Measurements from ENCODE around the gene IRF2.
A peak's percentile ranks its signal among the peaks of the same experiment; 100 is the strongest.

IRF2 gene

GRCh38 chr4:184452740-184453139, 21.6 kb downstream of the IRF2 start:
- peaks cover 95% of the 10 kb centered on the region for H3K79me2 ChIP-seq (ENCODE audit: low read length)

GRCh38 chr4:184451726-184452125, 22.6 kb downstream of the IRF2 start:
- Histone ChIP-seq H3K9me2 (replicated peaks; ENCODE audit: insufficient read depth, low read length) (no peaks in the 10 kb centered on the region), H3K36me3 (replicated peaks; ENCODE audit: insufficient read depth, low read length) (peaks cover 14% of the 10 kb centered on the region), H3K9ac (ENCODE audit: low read length) (no peak overlapping the region), H2AFZ (ENCODE audit: low read length) (no peak overlapping the region), H3K79me2 (ENCODE audit: low read length) (peaks cover 98% of the 10 kb centered on the region), H3K27ac (ENCODE audit: low read length) (no peak overlapping the region), H3F3A (ENCODE audit: insufficient read depth, low read length) (peaks cover 53% of the 10 kb centered on the region), H3K27me3 (replicated peaks; ENCODE audit: insufficient read depth, low read length) (no peaks in the 10 kb centered on the region), H3K4me1 (ENCODE audit: low read length) (peaks cover 82% of the 10 kb centered on the region), H4K20me1 (ENCODE audit: insufficient read depth, low read length) (no peaks in the 10 kb centered on the region), H3K9me3 (replicated peaks; ENCODE audit: insufficient read depth, low read length) (no peaks in the 10 kb centered on the region), H3K4me3 (ENCODE audit: low read length) (no peak overlapping the region), H3K4me2 (ENCODE audit: low read depth, low read length) (no peak overlapping the region)
- DNase-seq: no peak
- TF ChIP-seq EZH2phosphoT487 (IDR thresholded peaks at IDR 0.05; ENCODE audit: low read length) (no peak), CTCF (IDR thresholded peaks at IDR 0.05; ENCODE audit: low read length) (no peak), EZH2 (optimal IDR thresholded peaks at IDR 0.05; ENCODE audit: low read depth, low read length) (no peak)

More at GRCh38 chr4:184452740-184453139, 21.6 kb downstream of the IRF2 start:
- peaks cover 9% of the 10 kb centered on the region for H3K36me3 ChIP-seq (replicated peaks; ENCODE audit: insufficient read depth, low read length)
- H3K4me1 ChIP-seq (ENCODE audit: low read length): peaks cover 79% of the 10 kb centered on the region
- peak overlapping the region; percentile 77 for H3K4me2 ChIP-seq (ENCODE audit: low read depth, low read length)
- H4K20me1 ChIP-seq (ENCODE audit: insufficient read depth, low read length): no peaks in the 10 kb centered on the region
- no peaks in the 10 kb centered on the region for H3K27me3 ChIP-seq (replicated peaks; ENCODE audit: insufficient read depth, low read length)
- no peak overlapping the region for H2AFZ ChIP-seq (ENCODE audit: low read length)
- H3F3A ChIP-seq (ENCODE audit: insufficient read depth, low read length): peaks cover 57% of the 10 kb centered on the region
- peak overlapping the region; percentile 92; the same call in 1 of the 2 replicates for H3K27ac ChIP-seq (ENCODE audit: low read length)
- peak overlapping the region; percentile 30; the same call in 1 of the 2 replicates for H3K4me3 ChIP-seq (ENCODE audit: low read length)
- H3K9me2 ChIP-seq (replicated peaks; ENCODE audit: insufficient read depth, low read length): no peaks in the 10 kb centered on the region
- H3K9me3 ChIP-seq (replicated peaks; ENCODE audit: insufficient read depth, low read length): no peaks in the 10 kb centered on the region
- TF ChIP-seq EZH2 (optimal IDR thresholded peaks at IDR 0.05; ENCODE audit: low read depth, low read length): no peak
- TF ChIP-seq EZH2phosphoT487 (IDR thresholded peaks at IDR 0.05; ENCODE audit: low read length): no peak
- TF ChIP-seq CTCF (IDR thresholded peaks at IDR 0.05; ENCODE audit: low read length): no peak
- no peak for DNase-seq
- peak overlapping the region; percentile 69; the same call in 1 of the 2 replicates for H3K9ac ChIP-seq (ENCODE audit: low read length)

GRCh38 chr4:184450743-184451535, 23.4 kb downstream of the IRF2 start:
- peaks cover 14% of the 10 kb centered on the region for H3K36me3 ChIP-seq (replicated peaks; ENCODE audit: insufficient read depth, low read length)
- H3K9ac ChIP-seq (ENCODE audit: low read length): no peak overlapping the region
- no peak overlapping the region for H3K4me3 ChIP-seq (ENCODE audit: low read length)
- H3K9me3 ChIP-seq (replicated peaks; ENCODE audit: insufficient read depth, low read length): no peaks in the 10 kb centered on the region
- TF ChIP-seq EZH2phosphoT487 (IDR thresholded peaks at IDR 0.05; ENCODE audit: low read length) (no peak), EZH2 (optimal IDR thresholded peaks at IDR 0.05; ENCODE audit: low read depth, low read length) (no peak), CTCF (IDR thresholded peaks at IDR 0.05; ENCODE audit: low read length) (no peak)
- H3K27ac ChIP-seq (ENCODE audit: low read length): no peak overlapping the region
- no peak for DNase-seq
- H3K27me3 ChIP-seq (replicated peaks; ENCODE audit: insufficient read depth, low read length): no peaks in the 10 kb centered on the region
- no peaks in the 10 kb centered on the region for H3K9me2 ChIP-seq (replicated peaks; ENCODE audit: insufficient read depth, low read length)
- no peaks in the 10 kb centered on the region for H4K20me1 ChIP-seq (ENCODE audit: insufficient read depth, low read length)
- no peak overlapping the region for H2AFZ ChIP-seq (ENCODE audit: low read length)
- H3K79me2 ChIP-seq (ENCODE audit: low read length): peaks cover 98% of the 10 kb centered on the region
- H3K4me2 ChIP-seq (ENCODE audit: low read depth, low read length): no peak overlapping the region
- peaks cover 50% of the 10 kb centered on the region for H3F3A ChIP-seq (ENCODE audit: insufficient read depth, low read length)
- peaks cover 83% of the 10 kb centered on the region for H3K4me1 ChIP-seq (ENCODE audit: low read length)
